SKM-1 treated with dmso at 0.1 percent for 144 hours (cell line): Measurements from ENCODE around the gene STAG1.
"Not testable (repeated sequence)": the region's sequence is repeated elsewhere in the genome, so short reads cannot be mapped to it uniquely, and the experiment has no call there.

Source experiments
- DNase-seq: peaks from one replicate; lab custom pipeline; 2025; ENCODE audit not compliant: unreplicated experiment; lab: John Stamatoyannopoulos, UW

The STAG1 gene

GRCh38 chr3:136749091-136749490 lies 3.1 kb downstream of the STAG1 start:
- no peak for DNase-seq

GRCh38 chr3:136745916-136746315 lies 6.3 kb downstream of the STAG1 start:
- DNase-seq = no peak

- no peak for DNase-seq
Measured at GRCh38 chr3:136741063-136741462, 11.1 kb downstream of the STAG1 start.

- DNase-seq = no peak
Measured at GRCh38 chr3:136740351-136740958, 11.7 kb downstream of the STAG1 start.

- not testable (repeated sequence) for DNase-seq
Measured at GRCh38 chr3:136736950-136737349, 15.2 kb downstream of the STAG1 start.

GRCh38 chr3:136735103-136735502 lies 17.1 kb downstream of the STAG1 start:
- no peak for DNase-seq

- DNase-seq = no peak
Measured at GRCh38 chr3:136734382-136735070, 17.7 kb downstream of the STAG1 start.

- DNase-seq = no peak
Measured at GRCh38 chr3:136733317-136733833, 18.8 kb downstream of the STAG1 start.

GRCh38 chr3:136731274-136731884 lies 20.8 kb downstream of the STAG1 start:
- no peak for DNase-seq

- DNase-seq = no peak
Measured at GRCh38 chr3:136730595-136731273, 21.4 kb downstream of the STAG1 start.

- DNase-seq = no peak
Measured at GRCh38 chr3:136728918-136729317, 23.3 kb downstream of the STAG1 start.

GRCh38 chr3:136728473-136728872 lies 23.7 kb downstream of the STAG1 start:
- no peak for DNase-seq

- DNase-seq = no peak
Measured at GRCh38 chr3:136725468-136725867, 26.7 kb downstream of the STAG1 start.

GRCh38 chr3:136722916-136723315 lies 29.3 kb downstream of the STAG1 start:
- DNase-seq = not testable (repeated sequence)

GRCh38 chr3:136722399-136722798 lies 29.8 kb downstream of the STAG1 start:
- not testable (repeated sequence) for DNase-seq

GRCh38 chr3:136720091-136720490 lies 32.1 kb downstream of the STAG1 start:
- DNase-seq = no peak

GRCh38 chr3:136716629-136717028 lies 35.5 kb downstream of the STAG1 start:
- DNase-seq = no peak

- DNase-seq = peak; percentile 70
Measured at GRCh38 chr3:136714020-136714419, 38.2 kb downstream of the STAG1 start.

- no peak for DNase-seq
Measured at GRCh38 chr3:136712941-136713340, 39.2 kb downstream of the STAG1 start.

GRCh38 chr3:136711888-136712287 lies 40.3 kb downstream of the STAG1 start:
- not testable (repeated sequence) for DNase-seq

- DNase-seq = no peak
Measured at GRCh38 chr3:136711277-136711676, 40.9 kb downstream of the STAG1 start.

GRCh38 chr3:136709775-136710174 lies 42.4 kb downstream of the STAG1 start:
- not testable (repeated sequence) for DNase-seq
